ENCODE measurements around the gene PCBP3.

- TF ChIP-seq CTCF (IDR thresholded peaks at IDR 0.05; ENCODE audit: extremely low read depth in 1 of 2, insufficient read depth in 1 of 2, low read depth in 1 of 2, low read length in 2 of 2): no peak
- TF ChIP-seq GATA2 (IDR thresholded peaks at IDR 0.05; ENCODE audit: insufficient read depth, insufficient read length, low read depth, low read length): no peak
- no peak for TF ChIP-seq POLR2AphosphoS5 (IDR thresholded peaks at IDR 0.05; ENCODE audit: insufficient read depth, low read depth, low read length)
- no peak for TF ChIP-seq POLR2A (IDR thresholded peaks at IDR 0.05; ENCODE audit: low read depth, low read length)
- TF ChIP-seq EZH2 (IDR thresholded peaks at IDR 0.05; ENCODE audit: borderline replicate concordance, low read depth, low read length, severe bottlenecking): no peak
- no peak for TF ChIP-seq JUN (IDR thresholded peaks at IDR 0.05; ENCODE audit: borderline replicate concordance, insufficient read depth, insufficient read length, low read depth)
- TF ChIP-seq MAX (IDR thresholded peaks at IDR 0.05; ENCODE audit: insufficient read depth, insufficient read length): no peak
- no peak for TF ChIP-seq MYC (IDR thresholded peaks at IDR 0.05; ENCODE audit: low read depth, low read length)
- no peak for TF ChIP-seq FOS (IDR thresholded peaks at IDR 0.05; ENCODE audit: borderline replicate concordance, insufficient read depth, low read length)
Observed at GRCh38 chr21:45947716-45948255, 304.3 kb downstream of the PCBP3 start.

Data from endothelial cell of umbilical vein (primary cell).